GM12801 (cell line): ENCODE measurements around the gene AK3.

Experiments used
- TF ChIP-seq, protein P1 (sequence below): IDR thresholded peaks from one replicate; pipeline ENCODE4 v1.5.1; 2011; ENCODE audit warnings: control low read depth; ENCODE audit not compliant: insufficient read length; ENCODE audit errors: extremely low read depth

AK3 gene

DNA sequence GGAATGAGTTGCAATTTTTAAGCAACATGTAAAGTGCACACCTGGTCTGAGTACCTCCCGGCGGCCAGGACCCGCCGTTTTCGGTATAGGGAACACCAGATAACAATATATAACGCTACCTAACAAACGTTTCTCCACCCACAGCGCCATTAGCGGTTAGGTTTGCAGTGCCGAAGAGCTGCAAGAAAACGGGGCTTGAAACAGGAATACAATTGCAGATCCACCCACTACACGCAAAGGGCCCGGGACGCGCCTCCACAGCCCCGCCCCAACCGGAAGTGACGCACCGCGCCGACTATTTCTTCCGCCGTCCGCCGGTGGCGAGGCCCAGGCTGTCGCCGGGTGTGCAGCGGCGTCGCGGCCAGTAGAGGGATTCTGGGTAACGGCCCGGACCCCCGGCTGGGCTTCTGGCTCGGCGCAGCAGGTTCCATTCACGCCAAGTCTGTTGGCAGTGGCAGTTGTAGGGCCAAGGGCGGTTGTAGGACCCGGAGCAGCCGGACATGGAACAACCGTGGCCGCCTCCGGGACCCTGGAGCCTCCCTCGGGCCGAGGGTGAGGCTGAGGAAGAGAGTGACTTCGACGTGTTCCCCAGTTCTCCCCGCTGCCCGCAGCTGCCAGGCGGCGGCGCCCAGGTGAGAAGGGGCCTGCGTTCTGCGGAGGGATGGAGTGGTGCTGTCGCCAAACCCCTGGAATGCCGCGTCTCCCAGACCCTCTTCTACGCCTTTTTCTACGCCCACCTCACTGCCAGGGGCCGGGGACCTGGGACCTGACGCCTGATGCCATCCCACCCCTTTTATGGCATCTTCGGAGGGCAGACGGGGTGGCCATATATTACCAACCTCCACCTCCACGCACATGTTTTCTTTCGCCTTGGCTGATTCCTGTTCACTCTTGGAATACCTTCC lies 61.5 kb downstream of the AK3 start, which contains the start of gene CDC37L1:
CDC37L1 (plus strand) TSS at position 302 of the 905 bp plus-strand sequence; CDS start at position 501, 199 bp downstream.
- TF ChIP-seq, protein P1, sequence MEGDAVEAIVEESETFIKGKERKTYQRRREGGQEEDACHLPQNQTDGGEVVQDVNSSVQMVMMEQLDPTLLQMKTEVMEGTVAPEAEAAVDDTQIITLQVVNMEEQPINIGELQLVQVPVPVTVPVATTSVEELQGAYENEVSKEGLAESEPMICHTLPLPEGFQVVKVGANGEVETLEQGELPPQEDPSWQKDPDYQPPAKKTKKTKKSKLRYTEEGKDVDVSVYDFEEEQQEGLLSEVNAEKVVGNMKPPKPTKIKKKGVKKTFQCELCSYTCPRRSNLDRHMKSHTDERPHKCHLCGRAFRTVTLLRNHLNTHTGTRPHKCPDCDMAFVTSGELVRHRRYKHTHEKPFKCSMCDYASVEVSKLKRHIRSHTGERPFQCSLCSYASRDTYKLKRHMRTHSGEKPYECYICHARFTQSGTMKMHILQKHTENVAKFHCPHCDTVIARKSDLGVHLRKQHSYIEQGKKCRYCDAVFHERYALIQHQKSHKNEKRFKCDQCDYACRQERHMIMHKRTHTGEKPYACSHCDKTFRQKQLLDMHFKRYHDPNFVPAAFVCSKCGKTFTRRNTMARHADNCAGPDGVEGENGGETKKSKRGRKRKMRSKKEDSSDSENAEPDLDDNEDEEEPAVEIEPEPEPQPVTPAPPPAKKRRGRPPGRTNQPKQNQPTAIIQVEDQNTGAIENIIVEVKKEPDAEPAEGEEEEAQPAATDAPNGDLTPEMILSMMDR: no peak

DNA sequence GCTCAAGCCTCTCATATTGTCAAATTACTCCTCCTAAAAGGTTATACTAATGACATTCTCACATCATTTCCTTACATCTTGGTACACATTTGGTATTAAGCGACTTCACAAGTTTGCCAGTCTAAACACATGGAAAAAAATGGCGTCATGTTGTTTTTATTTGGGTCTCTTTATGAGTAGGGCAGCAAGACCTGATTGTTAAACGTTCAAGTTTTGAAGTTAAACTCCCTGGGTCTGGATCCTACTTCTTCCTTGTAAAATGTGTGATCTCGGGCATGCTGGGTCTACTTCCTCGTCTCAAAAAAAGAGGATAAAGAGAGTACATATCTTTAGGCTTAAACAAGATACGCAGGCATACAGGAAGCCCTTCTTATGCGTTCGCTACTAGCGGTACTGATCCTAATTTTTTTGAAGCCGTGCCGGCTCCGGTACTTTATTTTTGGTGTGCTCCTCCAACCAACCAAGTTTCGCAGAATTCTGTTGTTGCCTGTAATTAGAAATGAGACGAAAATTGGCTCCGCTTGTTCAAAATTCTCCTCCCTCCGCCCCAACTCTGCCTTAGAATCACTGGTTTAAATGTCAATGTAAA lies 62.2 kb downstream of the AK3 start:
- TF ChIP-seq, protein P1: no peak

- TF ChIP-seq, protein P1: no peak
Measured at GRCh38 chr9:4677392-4677791, 63.6 kb downstream of the AK3 start.

- TF ChIP-seq, protein P1: no peak
Measured at GRCh38 chr9:4674783-4675182, 66.2 kb downstream of the AK3 start.

GRCh38 chr9:4671737-4672136 lies 69.3 kb downstream of the AK3 start:
- TF ChIP-seq, protein P1: no peak

DNA sequence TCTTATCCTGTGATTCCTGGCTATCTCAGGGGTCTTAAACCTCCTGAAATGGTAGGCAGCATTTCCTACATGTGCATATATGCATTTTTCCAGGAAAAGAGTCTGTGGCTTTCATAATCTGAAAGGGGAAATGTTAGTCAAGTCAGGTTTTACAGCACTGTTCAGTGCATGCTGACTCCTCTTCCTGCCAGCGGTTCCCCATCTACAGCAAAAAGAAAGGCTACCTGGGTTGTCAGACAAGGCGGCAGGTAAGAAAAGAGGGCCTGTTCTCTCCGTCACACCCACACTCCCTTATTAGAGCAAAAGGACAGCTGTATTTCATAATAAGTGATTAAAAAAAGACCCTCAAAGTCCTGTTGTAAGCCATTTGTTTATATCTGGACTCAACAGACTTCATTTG lies 70.4 kb downstream of the AK3 start:
- TF ChIP-seq, protein P1: no peak

GRCh38 chr9:4669890-4670289 lies 71.1 kb downstream of the AK3 start:
- TF ChIP-seq, protein P1: no peak
